Neural crest cell (in vitro differentiated cells): ENCODE measurements around the gene PYM1. TPM values are rescaled to one million over a fixed set of nuclear protein-coding genes. Genes with fewer than 3 reads are reported as not detected.
"Not testable (repeated sequence)": the region's sequence is repeated elsewhere in the genome, so short reads cannot be mapped to it uniquely, and the experiment has no call there.

Experiments used
- DNase-seq: peaks from one replicate; pipeline ENCODE4 v3.0.0; 2021; ENCODE audit warnings: low read depth, mixed read lengths, low spot score
- H3K27ac Mint-ChIP-seq: one replicate; pipeline ENCODE4 v1.8.0; 2021; ENCODE audit warnings: mild to moderate bottlenecking, mixed read lengths; ENCODE audit not compliant: unreplicated experiment
- H3K27me3 Mint-ChIP-seq: 2 replicates; pipeline ENCODE4 v1.8.0; 2021; ENCODE audit warnings: low read depth, mild to moderate bottlenecking, mixed read lengths
- H3K36me3 Mint-ChIP-seq: 2 replicates; pipeline ENCODE4 v1.8.0; 2021; ENCODE audit warnings: low read depth, mild to moderate bottlenecking, mixed read lengths
- H3K4me1 Mint-ChIP-seq: 2 replicates; pipeline ENCODE4 v1.8.0; 2021; ENCODE audit warnings: mixed read lengths
- H3K4me3 Mint-ChIP-seq: one replicate; pipeline ENCODE4 v1.8.0; 2021; ENCODE audit warnings: mild to moderate bottlenecking, mixed read lengths
- H3K9me3 Mint-ChIP-seq: 2 replicates; pipeline ENCODE4 v1.8.0; 2021; ENCODE audit warnings: mixed read lengths
- CTCF ChIP-seq: fragments of 200-600 bp; sonication (generic); conservative IDR thresholded peaks from 2 replicates; pipeline ENCODE4 v1.5.0; 2021; ENCODE audit warnings: antibody characterized with exemption, mild to moderate bottlenecking
- total RNA-seq: library from RNA; stranded (reverse); gene quantifications from 2 replicates; pipeline ENCODE4 v1.2.1, GENCODE V29; 2021

PYM1 gene
- total RNA-seq, 1 donor from 2014 or later = 56.8 TPM

GRCh38 chr12:55877824-55878223 lies 49.9 kb downstream of the PYM1 start:
- H3K27ac Mint-ChIP-seq = no peak overlapping the region
- no peak for TF ChIP-seq CTCF

GRCh38 chr12:55875704-55876467 lies 51.8 kb downstream of the PYM1 start:
- TF ChIP-seq CTCF = no peak
- Mint-ChIP-seq H3K4me3 (no peak overlapping the region), H3K27ac (no peak overlapping the region), H3K4me1 (peaks cover 18% of the 10 kb centered on the region), H3K36me3 (peaks cover 14% of the 10 kb centered on the region), H3K9me3 (peaks cover 8% of the 10 kb centered on the region), H3K27me3 (no peaks in the 10 kb centered on the region)
- no peak for DNase-seq

More at GRCh38 chr12:55877824-55878223, 49.9 kb downstream of the PYM1 start:
- H3K4me3 Mint-ChIP-seq = no peak overlapping the region
- H3K36me3 Mint-ChIP-seq = peaks cover 17% of the 10 kb centered on the region
- no peaks in the 10 kb centered on the region for H3K27me3 Mint-ChIP-seq
- peaks cover 8% of the 10 kb centered on the region for H3K9me3 Mint-ChIP-seq
- DNase-seq = no peak
- H3K4me1 Mint-ChIP-seq = peaks cover 30% of the 10 kb centered on the region

GRCh38 chr12:55874443-55874842 lies 53.3 kb downstream of the PYM1 start:
- H3K4me3 Mint-ChIP-seq = no peak overlapping the region
- no peak overlapping the region for H3K27ac Mint-ChIP-seq
- H3K27me3 Mint-ChIP-seq = no peaks in the 10 kb centered on the region

GRCh38 chr12:55866454-55867004 lies 61.2 kb downstream of the PYM1 start:
- H3K36me3 Mint-ChIP-seq = not testable (repeated sequence)

More at GRCh38 chr12:55874443-55874842, 53.3 kb downstream of the PYM1 start:
- Mint-ChIP-seq H3K4me1 (peaks cover 14% of the 10 kb centered on the region), H3K36me3 (peaks cover 14% of the 10 kb centered on the region), H3K9me3 (peaks cover 8% of the 10 kb centered on the region)
- TF ChIP-seq CTCF = no peak
- no peak for DNase-seq

GRCh38 chr12:55865327-55865726 lies 62.4 kb downstream of the PYM1 start:
- Mint-ChIP-seq H3K27me3 (no peaks in the 10 kb centered on the region), H3K36me3 (no peaks in the 10 kb centered on the region), H3K4me1 (no peaks in the 10 kb centered on the region), H3K9me3 (peaks cover 3% of the 10 kb centered on the region), H3K27ac (no peak overlapping the region), H3K4me3 (no peak overlapping the region)
- DNase-seq = no peak
- no peak for TF ChIP-seq CTCF

More at GRCh38 chr12:55866454-55867004, 61.2 kb downstream of the PYM1 start:
- not testable (repeated sequence) for H3K27ac Mint-ChIP-seq, H3K9me3 Mint-ChIP-seq, DNase-seq, H3K4me3 Mint-ChIP-seq, H3K27me3 Mint-ChIP-seq, H3K4me1 Mint-ChIP-seq

GRCh38 chr12:55862931-55863330 lies 64.8 kb downstream of the PYM1 start:
- H3K27ac Mint-ChIP-seq, H3K9me3 Mint-ChIP-seq, H3K36me3 Mint-ChIP-seq, DNase-seq, H3K27me3 Mint-ChIP-seq, H3K4me1 Mint-ChIP-seq, H3K4me3 Mint-ChIP-seq: not testable (repeated sequence)
